ENCODE measurements around the gene RNF114. TPM values are rescaled to one million over a fixed set of nuclear protein-coding genes. Genes with fewer than 3 reads are reported as not detected.

RNF114 gene
- total RNA-seq, 4 donors from 2014 or later: 65.2 to 142 (median 78.1) TPM

GRCh38 chr20:49913399-49914047 lies 22.7 kb upstream of the RNF114 start:
- Histone ChIP-seq H3K27me3 (no peaks in the 10 kb centered on the region), H3K36me3 (peaks cover 0 to 18% (median 11%) of the 10 kb centered on the region in 4 donors), H3K4me3 (peak overlapping the region in 1 of 4 donors; percentile 69), H3K27ac (replicated peaks in 1 of 4) (no peak overlapping the region), H3K4me1 (peaks cover 56 to 68% (median 63%) of the 10 kb centered on the region in 4 donors), H3K9me3 (no peaks in the 10 kb centered on the region)
- TF ChIP-seq CTCF (IDR thresholded peaks at IDR 0.05) (no peak), POLR2A (IDR thresholded peaks at IDR 0.05; ENCODE audit: low read depth) (no peak), POLR2AphosphoS5 (IDR thresholded peaks at IDR 0.05) (no peak), EP300 (IDR thresholded peaks at IDR 0.05) (no peak)
- no peak for DNase-seq (ENCODE audit: extremely low spot score)
- intact Hi-C loops (cut with DNase I): no loop called here
- 82% methylated on average over 16 of the region's 16 CpGs for WGBS

- H3K36me3 ChIP-seq: peaks cover 0 to 8% (median 2%) of the 10 kb centered on the region in 4 donors
- no peaks in the 10 kb centered on the region for H3K27me3 ChIP-seq
- no peak for TF ChIP-seq POLR2A (IDR thresholded peaks at IDR 0.05; ENCODE audit: low read depth)
- H3K9me3 ChIP-seq: no peaks in the 10 kb centered on the region
- peak overlapping the region; percentile 69 to 99 (median 98) for H3K4me3 ChIP-seq
- intact Hi-C loops (cut with DNase I): no loop called here
- peaks cover 48 to 60% (median 55%) of the 10 kb centered on the region in 4 donors for H3K4me1 ChIP-seq
- H3K27ac ChIP-seq (replicated peaks in 1 of 4): peak overlapping the region; percentile 97 to 99 (median 97)
- DNase-seq (ENCODE audit: extremely low spot score): no peak
- 3% methylated on average over 19 of the region's 19 CpGs for WGBS
These were observed 21.7 kb upstream of the RNF114 start for GRCh38 chr20:49914310-49915117.

GRCh38 chr20:49915118-49915379 lies 21.1 kb upstream of the RNF114 start:
- H3K27me3 ChIP-seq: no peaks in the 10 kb centered on the region
- H3K4me3 ChIP-seq: peak overlapping the region; percentile 69 to 99 (median 98)
- WGBS: 1% methylated on average over 17 of the region's 23 CpGs
- intact Hi-C loops (cut with DNase I): no loop called here
- H3K4me1 ChIP-seq: peaks cover 43 to 54% (median 50%) of the 10 kb centered on the region in 4 donors
- peaks cover 0 to 3% (median 1%) of the 10 kb centered on the region in 4 donors for H3K36me3 ChIP-seq
- no peak for TF ChIP-seq EP300 (IDR thresholded peaks at IDR 0.05)
- H3K9me3 ChIP-seq: no peaks in the 10 kb centered on the region
- peak overlapping the region; percentile 97 to 99 (median 97) for H3K27ac ChIP-seq (replicated peaks in 1 of 4)
- DNase-seq (ENCODE audit: extremely low spot score): no peak

- Histone ChIP-seq H3K9me3 (no peaks in the 10 kb centered on the region), H3K36me3 (no peaks in the 10 kb centered on the region), H3K27me3 (no peaks in the 10 kb centered on the region), H3K4me1 (peaks cover 38 to 52% (median 44%) of the 10 kb centered on the region in 4 donors), H3K27ac (replicated peaks in 1 of 4) (peak within 1 kb of the TSS; percentile 97 to 99 (median 97)), H3K4me3 (peak within 1 kb of the TSS; percentile 69 to 99 (median 98))
- intact Hi-C loops (cut with DNase I): no loop called here
- DNase-seq (ENCODE audit: extremely low spot score): peak; percentile 99
- TF ChIP-seq EP300 (IDR thresholded peaks at IDR 0.05) (no peak), POLR2A (IDR thresholded peaks at IDR 0.05; ENCODE audit: low read depth) (peak; percentile 47), POLR2AphosphoS5 (IDR thresholded peaks at IDR 0.05) (peak; percentile 72 to 86)
- 1% methylated on average over 16 of the region's 69 CpGs for WGBS
These were observed 20.6 kb upstream of the RNF114 start, which contains the start of gene SPATA2 for GRCh38 chr20:49915380-49916145. Gene SPATA2 (minus strand): TSS chr20:49915529. CDS start chr20:49908490, 7,039 bp downstream.

- H3K4me1 ChIP-seq: peaks cover 33 to 47% (median 41%) of the 10 kb centered on the region in 4 donors
- intact Hi-C loops (cut with DNase I): no loop called here
- no peaks in the 10 kb centered on the region for H3K9me3 ChIP-seq
- TF ChIP-seq POLR2A (IDR thresholded peaks at IDR 0.05; ENCODE audit: low read depth) (no peak), POLR2AphosphoS5 (IDR thresholded peaks at IDR 0.05) (no peak), EP300 (IDR thresholded peaks at IDR 0.05) (no peak), CTCF (IDR thresholded peaks at IDR 0.05) (no peak)
- no peaks in the 10 kb centered on the region for H3K27me3 ChIP-seq
- H3K27ac ChIP-seq (replicated peaks in 1 of 4): peak overlapping the region; percentile 97 to 99 (median 97)
- H3K36me3 ChIP-seq: no peaks in the 10 kb centered on the region
- peak overlapping the region; percentile 69 to 99 (median 98) for H3K4me3 ChIP-seq
- no peak for DNase-seq (ENCODE audit: extremely low spot score)
- 56% methylated on average over 19 of the region's 19 CpGs for WGBS
These were observed 19.8 kb upstream of the RNF114 start for GRCh38 chr20:49916146-49917002.
